ENCODE measurements around the gene DRC7.

DNA sequence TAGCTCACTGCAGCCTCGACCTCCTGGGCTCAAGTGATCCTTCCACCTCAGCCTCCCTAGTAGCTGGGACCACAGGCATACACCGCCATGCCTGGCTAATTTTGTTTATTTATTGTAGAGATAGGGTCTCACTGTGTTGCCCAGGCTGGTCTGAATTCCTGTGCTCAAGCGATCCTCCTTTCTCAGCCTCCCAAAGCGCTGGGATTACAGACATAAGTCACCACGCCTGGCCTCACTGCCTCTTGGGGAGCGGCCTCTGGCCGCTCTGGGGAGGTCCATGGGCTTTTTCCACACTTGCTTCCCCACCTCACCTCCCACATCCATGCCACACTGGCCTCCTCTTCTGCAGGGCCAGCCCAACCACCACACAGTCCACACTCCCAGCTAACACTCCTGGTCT lies 44.8 kb upstream of the DRC7 start:
- TF ChIP-seq, protein P1, sequence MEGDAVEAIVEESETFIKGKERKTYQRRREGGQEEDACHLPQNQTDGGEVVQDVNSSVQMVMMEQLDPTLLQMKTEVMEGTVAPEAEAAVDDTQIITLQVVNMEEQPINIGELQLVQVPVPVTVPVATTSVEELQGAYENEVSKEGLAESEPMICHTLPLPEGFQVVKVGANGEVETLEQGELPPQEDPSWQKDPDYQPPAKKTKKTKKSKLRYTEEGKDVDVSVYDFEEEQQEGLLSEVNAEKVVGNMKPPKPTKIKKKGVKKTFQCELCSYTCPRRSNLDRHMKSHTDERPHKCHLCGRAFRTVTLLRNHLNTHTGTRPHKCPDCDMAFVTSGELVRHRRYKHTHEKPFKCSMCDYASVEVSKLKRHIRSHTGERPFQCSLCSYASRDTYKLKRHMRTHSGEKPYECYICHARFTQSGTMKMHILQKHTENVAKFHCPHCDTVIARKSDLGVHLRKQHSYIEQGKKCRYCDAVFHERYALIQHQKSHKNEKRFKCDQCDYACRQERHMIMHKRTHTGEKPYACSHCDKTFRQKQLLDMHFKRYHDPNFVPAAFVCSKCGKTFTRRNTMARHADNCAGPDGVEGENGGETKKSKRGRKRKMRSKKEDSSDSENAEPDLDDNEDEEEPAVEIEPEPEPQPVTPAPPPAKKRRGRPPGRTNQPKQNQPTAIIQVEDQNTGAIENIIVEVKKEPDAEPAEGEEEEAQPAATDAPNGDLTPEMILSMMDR (conservative IDR thresholded peaks at IDR 0.05) = no peak
- no peak for TF ChIP-seq ZFX (IDR thresholded peaks at IDR 0.05)

All from C4-2B (cell line).